K562 (cell line): ENCODE measurements around the gene TMEM101. TPM values are rescaled to one million over a fixed set of nuclear protein-coding genes. Genes with fewer than 3 reads are reported as not detected.
A peak's percentile ranks its signal among the peaks of the same experiment; 100 is the strongest.

Experiments
- MEIS2 ChIP-seq: fragments of 450-650 bp; IDR thresholded peaks from 2 replicates; pipeline ENCODE4 v1.6.1; 2014; ENCODE audit warnings: mild to moderate bottlenecking; ENCODE audit not compliant: partially characterized antibody
- MTA2 ChIP-seq: fragments of 450-650 bp; IDR thresholded peaks from 2 replicates; pipeline ENCODE4 v1.6.1; 2016; ENCODE audit warnings: low read depth
- RBM17 ChIP-seq: fragments of 200-400 bp; formaldehyde crosslinking; IDR thresholded peaks from 2 replicates; pipeline ENCODE4 v1.6.1; 2017; ENCODE audit warnings: low read depth, mild to moderate bottlenecking, low read length, borderline replicate concordance
- ZFP91 ChIP-seq: sonication (generic); formaldehyde crosslinking; IDR thresholded peaks from 2 replicates; pipeline ENCODE4 v1.8.0; 2022; ENCODE audit warnings: mild to moderate bottlenecking, missing genetic modification reagents
- ZNF318 ChIP-seq, 2 experiments: fragments of 450-650 bp; IDR thresholded peaks; 2 replicates each; pipeline ENCODE4 v1.6.1; 2016; ENCODE audit warnings: mild to moderate bottlenecking in 2 of 2, borderline replicate concordance in 1 of 2, low read depth in 1 of 2, moderate library complexity in 1 of 2
- ZNF384 ChIP-seq: IDR thresholded peaks from 2 replicates; pipeline ENCODE4 v1.6.1; 2012; ENCODE audit warnings: low read depth, low read length, improper control_type of control experiment
- ZNF449 ChIP-seq: fragments of 250-450 bp; sonication (Bioruptor Pico); IDR thresholded peaks from 2 replicates; pipeline ENCODE4 v1.8.0; 2022; ENCODE audit warnings: moderate library complexity, mild to moderate bottlenecking, inconsistent platforms
- ZNF609 ChIP-seq: sonication (generic); formaldehyde crosslinking; IDR thresholded peaks from 2 replicates; pipeline ENCODE4 v1.8.1; 2023; ENCODE audit warnings: missing genetic modification reagents, mild to moderate bottlenecking, borderline replicate concordance
- ZSCAN32 ChIP-seq: fragments of 450-650 bp; formaldehyde crosslinking; IDR thresholded peaks from 2 replicates; pipeline ENCODE4 v1.4.0; 2020; ENCODE audit warnings: mild to moderate bottlenecking, moderate library complexity
- polyA plus RNA-seq, 8 experiments: library from polyadenylated mRNA; depleted of rRNA in 4 of 8; stranded (reverse) in 5 of 8; unstranded in 3 of 8; fragments of >200 nt; fragmentation: Nextera tagmentation in 2 of 8; fragmentation: Illumina TruSeq in 1 of 8; extraction: Ambion mirVana in 2 of 8; extraction: Trizol in 1 of 8; gene quantifications; 2 replicates each; pipeline versions ENCODE4 v1.2.1 to v1.2.3, GENCODE V29; 2011 to 2014; ENCODE audit warnings: inconsistent platforms in 1 of 8, missing spikeins in 1 of 8
- total RNA-seq, 7 experiments: library from RNA; depleted of rRNA in 6 of 7; stranded (reverse); fragments of >200 nt in 6 of 7; fragmentation: Illumina TruSeq in 2 of 7; extraction: Trizol in 2 of 7; gene quantifications; 2 replicates each; pipeline versions ENCODE4 v1.2.1 to v1.2.3, GENCODE V29; 2011 to 2021; ENCODE audit warnings: low replicate concordance in 1 of 7

TMEM101 gene
- total and polyA plus RNA-seq, 9 of the 15 experiments (the other 6 are each of a cell fraction or from before 2014, with no cell fraction given): 21.2 to 110 (median 37.8) TPM

- 0 out of 2 replicates have a peak, but pooled peaks have one; percentile 17 for TF ChIP-seq ZNF449 (CRISPR knock-in tag)
- peak; percentile 70; the same call in 1 of the 2 replicates for TF ChIP-seq ZNF384
- peak; percentile 61 for TF ChIP-seq MTA2
- TF ChIP-seq RBM17: no peak
- TF ChIP-seq ZNF318 (IDR thresholded peaks at IDR 0.05; ENCODE audit: borderline replicate concordance in 1 of 2, low read depth in 1 of 2): no peak
- TF ChIP-seq ZNF609 (CRISPR knock-in tag): no peak; the same call in 1 of the 2 replicates
- TF ChIP-seq MEIS2: no peak
- no peak for TF ChIP-seq ZSCAN32 (CRISPR knock-in tag)
- TF ChIP-seq ZFP91: peak; percentile 72; the same call in 1 of the 2 replicates
Measured at GRCh38 chr17:44014437-44015172, at the start of gene TMEM101 (continued).
